Activated CD4-positive, alpha-beta T cell treated with anti-CD3 and anti-CD28 coated beads, Interleukin-2, amount 10 ng/mL, durations not matched to agents 7 days and 5 days (primary cell): Measurements from ENCODE around the gene CLTB. TPM values are rescaled to one million over a fixed set of nuclear protein-coding genes. Genes with fewer than 3 reads are reported as not detected.

Experiments used
- CTCF ChIA-PET: fragments of 350-600 bp; sonication (Branson Sonifier 250); formaldehyde crosslinking; loops from one replicate; lab custom pipeline; 2021; ENCODE audit warnings: antibody characterized with exemption; lab: Charles Lee
- POLR2A ChIA-PET: fragments of 350-600 bp; sonication (Branson Sonifier 250); formaldehyde crosslinking; loops from one replicate; lab custom pipeline; 2021; ENCODE audit warnings: antibody characterized with exemption; lab: Charles Lee
- DNase-seq: peaks from one replicate; pipeline ENCODE4 v3.0.0-alpha.2; 2020
- H3K27ac Mint-ChIP-seq: one replicate; pipeline ENCODE4 v1.8.0; 2021; ENCODE audit warnings: mild to moderate bottlenecking, moderate library complexity, mixed read lengths
- H3K27me3 Mint-ChIP-seq: one replicate; pipeline ENCODE4 v1.8.0; 2021; ENCODE audit warnings: mixed read lengths
- H3K36me3 Mint-ChIP-seq: one replicate; pipeline ENCODE4 v1.8.0; 2021; ENCODE audit warnings: low read depth, mixed read lengths
- H3K4me1 Mint-ChIP-seq: one replicate; pipeline ENCODE4 v1.8.0; 2021; ENCODE audit warnings: mixed read lengths
- H3K4me3 Mint-ChIP-seq: one replicate; pipeline ENCODE4 v1.8.0; 2021; ENCODE audit warnings: mild to moderate bottlenecking, moderate library complexity, mixed read lengths
- H3K9me3 Mint-ChIP-seq: one replicate; pipeline ENCODE4 v1.8.0; 2021; ENCODE audit warnings: mixed read lengths
- total RNA-seq, 2 experiments: library from RNA; stranded (reverse); gene quantifications; one replicate each; pipeline ENCODE4 v1.2.3, GENCODE V29; 2021

The CLTB gene
- total RNA-seq, 2 experiments from 2014 or later: 53.8 to 65.8 TPM

DNA sequence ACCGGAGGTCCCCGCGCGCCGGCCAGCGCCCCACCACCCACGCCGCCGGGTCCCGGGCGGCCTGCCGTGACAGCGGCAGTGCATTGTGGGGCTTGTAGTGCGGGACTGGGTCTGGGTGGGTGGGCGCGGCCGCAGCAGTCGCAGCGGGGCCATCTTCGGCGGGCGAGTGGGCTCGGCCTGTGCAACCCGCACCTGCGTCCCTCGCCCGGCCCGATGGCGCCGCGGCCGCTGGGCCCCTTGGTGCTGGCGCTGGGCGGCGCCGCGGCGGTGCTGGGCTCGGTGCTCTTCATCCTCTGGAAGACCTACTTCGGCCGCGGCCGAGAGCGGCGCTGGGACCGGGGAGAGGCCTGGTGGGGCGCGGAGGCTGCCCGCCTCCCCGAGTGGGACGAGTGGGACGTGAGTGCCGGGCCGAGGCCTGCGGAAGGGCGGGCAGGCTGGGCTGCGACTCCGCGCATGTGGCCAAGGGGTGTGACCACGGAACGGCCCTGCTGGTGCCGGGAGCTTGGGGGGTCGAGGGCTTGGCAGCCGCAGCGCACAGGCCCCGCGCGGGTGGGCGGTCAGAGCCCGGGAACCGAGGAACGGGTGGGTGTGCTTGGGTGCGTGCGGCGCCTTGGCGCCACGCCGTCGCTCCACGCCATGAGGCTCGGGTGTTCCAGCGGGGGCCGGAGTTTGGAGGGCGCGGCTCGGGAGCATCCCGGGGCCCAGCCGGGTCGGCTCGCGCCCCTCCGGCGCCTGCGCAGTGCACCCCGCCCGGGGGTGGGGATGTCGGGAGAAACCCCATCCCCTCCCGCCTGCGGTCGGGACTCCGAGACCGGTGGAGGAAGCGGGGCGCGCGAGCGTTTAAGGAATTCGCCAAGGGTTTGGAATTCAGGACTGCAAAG lies 50.7 kb downstream of the CLTB start, which contains the start of gene ARL10:
Gene ARL10, plus strand, starts transcription at position 137 of the 881 bp plus-strand sequence. Its CDS starts 77 bp downstream, at position 214.
- DNase-seq: peak; percentile 53
- Mint-ChIP-seq H3K36me3 (peaks cover 10% of the 10 kb centered on the region), H3K27ac (peak within 1 kb of the TSS; percentile 91), H3K27me3 (no peaks in the 10 kb centered on the region), H3K9me3 (no peaks in the 10 kb centered on the region), H3K4me3 (peak within 1 kb of the TSS; percentile 71), H3K4me1 (peaks cover 29% of the 10 kb centered on the region)
- ChIA-PET POLR2A (no interaction called here), CTCF (no interaction called here)

DNA sequence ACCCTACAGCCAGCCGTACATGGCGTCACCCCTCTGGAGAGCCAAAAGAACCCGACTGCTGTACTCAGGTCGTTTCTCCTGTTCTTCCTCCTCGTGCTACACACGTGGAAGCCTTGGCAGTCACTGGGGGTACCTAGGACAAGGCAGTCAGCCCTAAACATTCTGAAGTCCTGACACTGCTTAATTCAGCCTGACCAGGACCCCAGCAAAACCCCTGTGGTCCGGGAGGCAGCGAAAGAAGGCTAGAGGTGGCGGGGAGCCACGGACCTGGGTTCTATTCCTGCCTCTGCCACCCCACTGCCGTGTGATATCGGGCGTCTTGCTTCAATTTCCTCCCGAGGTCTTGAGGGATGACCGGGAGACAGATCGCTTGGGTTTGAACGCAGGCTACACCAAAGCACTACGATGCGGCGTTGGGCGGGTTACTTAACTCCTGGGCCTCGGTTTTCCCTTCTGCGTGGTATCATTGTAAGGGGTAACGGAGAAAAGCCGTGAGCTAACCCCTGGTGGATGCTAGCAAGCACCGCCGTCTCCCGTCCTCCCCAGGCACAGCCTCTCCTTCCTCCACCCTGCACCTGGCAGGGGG lies 51.5 kb downstream of the CLTB start:
- Mint-ChIP-seq H3K4me3 (peak overlapping the region; percentile 71), H3K9me3 (no peaks in the 10 kb centered on the region), H3K36me3 (peaks cover 11% of the 10 kb centered on the region), H3K27ac (peak overlapping the region; percentile 50), H3K4me1 (peaks cover 30% of the 10 kb centered on the region), H3K27me3 (no peaks in the 10 kb centered on the region)
- ChIA-PET POLR2A (no interaction called here), CTCF (no interaction called here)
- DNase-seq: no peak

DNA sequence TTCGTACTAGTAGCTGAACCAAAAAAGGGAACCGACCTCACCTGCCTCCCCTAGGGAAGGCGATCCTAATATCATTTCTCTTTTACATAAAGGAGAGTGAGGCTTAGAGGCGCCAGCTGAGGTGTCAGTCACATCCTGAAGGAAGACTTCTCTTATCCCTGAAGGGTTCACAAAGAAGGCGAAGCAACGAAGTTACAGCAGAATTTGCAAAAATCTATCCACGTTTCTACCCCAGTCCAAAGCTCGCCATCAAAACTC lies 54.2 kb downstream of the CLTB start:
- POLR2A ChIA-PET: interaction anchor here (0.7 kb wide), 1 partner anchor 181 kb away, joined by 4 read pairs; no protein-coding TSS in a partner anchor

DNA sequence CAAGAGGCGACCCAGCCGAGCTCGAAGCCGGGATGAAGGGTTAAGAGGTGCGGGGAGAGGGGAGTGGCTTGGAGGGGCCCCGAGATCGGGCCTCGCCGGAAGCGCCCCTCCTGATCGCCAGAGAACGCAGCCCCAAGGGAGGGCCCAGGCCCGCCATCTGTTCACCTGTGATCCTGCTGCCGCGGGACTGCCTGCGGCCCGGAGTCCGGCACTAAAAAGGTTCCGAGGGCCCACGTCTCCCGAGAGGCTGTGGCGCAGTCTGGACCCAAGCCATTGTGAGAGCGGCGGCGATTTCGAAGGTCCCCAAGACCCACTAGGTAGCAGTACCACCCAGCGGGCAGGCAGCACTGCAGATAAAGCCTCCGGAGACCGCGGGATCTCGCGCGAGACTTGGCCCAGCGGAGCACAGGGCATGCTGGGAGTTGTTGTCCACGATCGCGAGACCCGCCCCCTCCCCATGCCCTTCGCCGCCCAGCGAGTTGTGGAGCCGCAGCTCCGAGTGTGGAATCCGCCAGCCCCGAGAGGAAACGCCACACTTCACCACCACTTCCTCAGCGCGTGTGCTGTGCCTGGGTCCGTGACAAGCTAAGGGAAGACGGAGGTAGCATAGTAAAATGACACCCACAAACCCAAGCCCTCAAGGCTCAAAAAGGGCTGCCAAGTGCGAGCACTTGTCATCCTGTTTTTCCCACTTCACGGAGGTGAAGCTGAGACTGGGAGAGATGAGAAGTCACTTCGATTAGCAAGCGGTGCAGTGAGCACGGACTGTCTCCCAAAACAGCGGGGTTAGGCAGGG lies 54.7 kb downstream of the CLTB start, which contains the start of gene KIAA1191:
Gene KIAA1191, minus strand, starts transcription at position 328 of the 796 bp plus-strand sequence. CDS start 2,256 bp downstream, outside the sequence.
- ChIA-PET CTCF (interaction anchor here (0.8 to 2.3 kb wide), 9 partner anchors 8 to 285 kb away, joined by 3 to 8 read pairs (median 3); partner anchors contain the start of genes FAF2 and TSPAN17), POLR2A (interaction anchor here (0.6 to 0.7 kb wide), 2 partner anchors 168 to 182 kb away, joined by 4 to 7 read pairs; no protein-coding TSS in a partner anchor)
- H3K9me3 Mint-ChIP-seq: no peaks in the 10 kb centered on the region
- H3K27me3 Mint-ChIP-seq: no peaks in the 10 kb centered on the region
- DNase-seq: peak; percentile 97
- peaks cover 38% of the 10 kb centered on the region for H3K4me1 Mint-ChIP-seq
- peak within 1 kb of the TSS; percentile 98 for H3K4me3 Mint-ChIP-seq
- H3K36me3 Mint-ChIP-seq: peaks cover 26% of the 10 kb centered on the region
- peak within 1 kb of the TSS; percentile 96 for H3K27ac Mint-ChIP-seq

More for the DNA sequence above, 54.2 kb downstream of the CLTB start:
- no peaks in the 10 kb centered on the region for H3K9me3 Mint-ChIP-seq
- no peak for DNase-seq
- H3K27ac Mint-ChIP-seq: peak overlapping the region; percentile 96
- H3K4me1 Mint-ChIP-seq: peaks cover 39% of the 10 kb centered on the region
- peak overlapping the region; percentile 98 for H3K4me3 Mint-ChIP-seq
- CTCF ChIA-PET: interaction anchor here (0.9 to 2.3 kb wide), 8 partner anchors 8 to 181 kb away, joined by 3 to 8 read pairs (median 4); partner anchors contain the start of gene FAF2
- no peaks in the 10 kb centered on the region for H3K27me3 Mint-ChIP-seq
- H3K36me3 Mint-ChIP-seq: peaks cover 23% of the 10 kb centered on the region

DNA sequence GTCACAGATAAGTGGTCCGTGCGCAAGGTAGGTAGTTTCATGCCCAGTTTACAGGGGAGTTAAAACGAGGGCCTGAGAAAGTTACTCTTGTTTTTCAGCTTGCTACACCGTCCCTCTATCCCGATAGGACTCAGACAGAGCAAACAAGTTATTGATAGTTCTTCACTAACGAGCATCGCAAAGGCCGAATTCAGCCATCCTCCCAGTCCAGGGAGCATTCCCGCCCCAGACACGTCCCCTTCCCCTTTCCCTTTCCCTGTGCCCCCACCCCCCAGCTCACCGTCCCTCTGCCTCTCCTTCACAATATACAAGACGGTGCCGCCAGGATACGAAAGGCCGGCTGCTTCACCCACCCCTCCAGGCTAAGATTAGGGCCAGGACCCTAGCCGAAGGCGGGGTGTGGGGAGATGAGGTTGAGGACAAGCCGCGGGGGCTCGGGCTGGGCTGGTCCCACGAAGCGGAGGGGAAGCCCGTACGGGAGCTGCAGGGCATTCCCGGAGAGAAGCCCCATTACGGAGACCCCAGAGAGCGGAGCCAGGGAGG lies 55.4 kb downstream of the CLTB start:
- peak overlapping the region; percentile 98 for H3K4me3 Mint-ChIP-seq
- CTCF ChIA-PET: interaction anchor here (0.5 to 2.3 kb wide), 5 partner anchors 23 to 286 kb away, joined by 3 to 8 read pairs (median 3); partner anchors contain the start of genes FAF2 and TSPAN17
- peak; percentile 23 for DNase-seq
- POLR2A ChIA-PET: interaction anchor here (0.6 kb wide), 1 partner anchor 169 kb away, joined by 7 read pairs; no protein-coding TSS in a partner anchor
- H3K9me3 Mint-ChIP-seq: no peaks in the 10 kb centered on the region
- H3K27ac Mint-ChIP-seq: peak overlapping the region; percentile 96
- no peaks in the 10 kb centered on the region for H3K27me3 Mint-ChIP-seq
- peaks cover 40% of the 10 kb centered on the region for H3K4me1 Mint-ChIP-seq
- peaks cover 30% of the 10 kb centered on the region for H3K36me3 Mint-ChIP-seq

DNA sequence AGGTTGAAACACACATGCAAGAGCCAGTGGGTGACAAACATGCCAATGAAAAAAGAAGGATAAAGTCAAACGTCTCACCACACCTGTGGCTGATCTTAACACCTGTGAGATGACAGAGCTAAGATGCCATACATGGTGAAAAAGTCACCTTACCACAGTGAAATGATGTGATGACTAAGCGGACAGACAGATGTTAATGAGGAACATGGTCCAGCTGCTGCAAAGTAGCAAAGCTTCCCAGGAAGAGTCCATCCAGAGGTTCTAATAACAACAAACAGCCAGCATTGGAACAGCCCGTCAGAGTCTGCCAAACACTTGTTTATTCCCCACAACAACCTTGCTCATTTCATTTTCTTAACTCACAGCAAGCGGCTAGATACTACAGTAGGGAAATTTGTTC lies 56.7 kb downstream of the CLTB start:
- no peak for DNase-seq
- peak overlapping the region; percentile 64 for H3K4me3 Mint-ChIP-seq
- no peaks in the 10 kb centered on the region for H3K27me3 Mint-ChIP-seq
- CTCF ChIA-PET: interaction anchor here (0.8 to 1.0 kb wide), 2 partner anchors 32 to 42 kb away, joined by 3 to 4 read pairs; no protein-coding TSS in a partner anchor
- H3K27ac Mint-ChIP-seq: peak overlapping the region; percentile 15
- H3K4me1 Mint-ChIP-seq: peaks cover 37% of the 10 kb centered on the region
- peaks cover 34% of the 10 kb centered on the region for H3K36me3 Mint-ChIP-seq
- POLR2A ChIA-PET: no interaction called here
- no peaks in the 10 kb centered on the region for H3K9me3 Mint-ChIP-seq

DNA sequence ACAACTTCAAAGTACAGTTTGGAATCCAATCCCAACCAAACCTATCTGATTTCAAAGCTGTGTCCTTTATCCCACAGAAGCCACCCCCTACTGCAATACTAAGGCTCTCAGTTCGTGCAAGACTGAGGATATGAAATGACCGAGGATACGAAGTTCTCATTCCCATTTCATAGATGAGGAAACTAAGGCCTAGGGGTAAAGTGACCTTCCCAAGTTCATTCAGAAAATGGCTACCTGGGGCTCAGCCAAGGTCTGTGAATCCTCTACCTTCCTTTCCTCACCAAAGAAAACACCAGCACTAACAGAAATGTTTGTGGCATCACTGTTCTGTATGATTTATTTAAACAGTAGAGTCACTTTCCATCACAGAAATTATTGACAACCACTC lies 60.2 kb downstream of the CLTB start:
- H3K4me1 Mint-ChIP-seq: peaks cover 25% of the 10 kb centered on the region
- peaks cover 56% of the 10 kb centered on the region for H3K36me3 Mint-ChIP-seq
- H3K4me3 Mint-ChIP-seq: no peak overlapping the region
- no peak overlapping the region for H3K27ac Mint-ChIP-seq
- ChIA-PET POLR2A (no interaction called here), CTCF (interaction anchor here (0.6 to 1.5 kb wide), 2 partner anchors 22 to 160 kb away, joined by 3 to 7 read pairs; no protein-coding TSS in a partner anchor)
- no peaks in the 10 kb centered on the region for H3K27me3 Mint-ChIP-seq
- DNase-seq: no peak
- H3K9me3 Mint-ChIP-seq: no peaks in the 10 kb centered on the region

DNA sequence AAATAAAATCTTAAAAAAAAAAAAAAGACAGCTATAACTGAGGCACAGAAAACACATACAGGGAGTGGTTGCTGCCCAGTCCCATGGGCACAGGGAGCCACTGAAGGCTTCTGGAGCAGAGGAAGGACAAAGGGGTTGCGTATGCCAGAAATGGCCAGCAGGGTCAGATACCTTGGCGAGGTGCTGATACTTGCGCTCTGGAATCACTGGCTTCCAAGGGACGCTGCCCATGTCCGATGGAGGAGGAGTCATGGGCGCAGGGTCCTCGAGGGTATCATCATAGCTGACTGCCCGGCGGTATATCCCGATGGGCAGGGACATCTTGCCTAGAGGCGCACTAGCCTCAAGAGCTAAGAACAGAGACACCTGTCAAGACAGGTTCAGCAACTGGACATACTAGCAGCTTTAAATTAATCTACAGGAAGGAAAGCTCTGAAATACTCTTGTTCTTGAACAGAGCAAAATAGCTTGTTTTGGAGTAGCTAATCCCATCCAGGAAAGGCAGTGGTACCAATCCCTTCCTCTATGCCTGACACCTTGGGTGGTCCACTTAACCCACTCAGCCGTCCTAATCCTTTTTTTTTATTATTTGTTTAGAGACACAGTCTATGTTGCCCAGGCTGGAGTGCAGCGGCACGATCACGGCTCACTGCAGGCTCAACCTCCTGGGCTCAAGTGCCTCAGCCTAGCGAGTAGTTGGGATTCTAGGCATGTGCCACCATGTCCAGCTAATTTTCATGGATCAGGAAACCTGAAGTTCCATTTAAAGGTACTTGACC lies 60.8 kb downstream of the CLTB start:
- H3K27me3 Mint-ChIP-seq: no peaks in the 10 kb centered on the region
- H3K4me3 Mint-ChIP-seq: no peak overlapping the region
- CTCF ChIA-PET: interaction anchor here (0.6 to 1.5 kb wide), 4 partner anchors 9 to 160 kb away, joined by 3 to 7 read pairs (median 4); no protein-coding TSS in a partner anchor

DNA sequence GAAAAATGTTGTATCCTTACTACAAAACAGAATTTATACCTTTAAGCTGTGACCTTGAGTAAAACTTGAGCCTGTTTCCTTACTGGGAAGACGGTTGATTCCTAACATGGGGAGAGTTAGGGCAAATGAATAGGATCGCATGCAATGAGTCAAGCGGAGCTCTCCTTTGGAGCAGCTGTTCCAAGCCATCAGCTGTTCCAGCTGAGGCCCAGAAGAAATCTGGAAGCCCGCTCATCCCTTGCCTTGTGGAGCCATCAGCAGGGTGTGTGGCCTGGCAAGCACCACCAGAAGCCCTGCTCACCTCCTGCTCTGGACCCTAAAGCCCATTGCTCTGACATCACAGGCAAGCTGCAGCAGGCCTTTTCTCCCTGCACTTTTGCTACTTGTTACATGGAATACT lies 62.8 kb downstream of the CLTB start:
- ChIA-PET CTCF (interaction anchor here (1.0 to 1.5 kb wide), 3 partner anchors 9 to 50 kb away, joined by 3 to 4 read pairs (median 3); no protein-coding TSS in a partner anchor), POLR2A (no interaction called here)
- Mint-ChIP-seq H3K4me1 (peaks cover 19% of the 10 kb centered on the region), H3K27ac (no peak overlapping the region), H3K36me3 (peaks cover 70% of the 10 kb centered on the region), H3K27me3 (no peaks in the 10 kb centered on the region), H3K9me3 (no peaks in the 10 kb centered on the region), H3K4me3 (no peak overlapping the region)
- DNase-seq: no peak

More for the DNA sequence above, 60.8 kb downstream of the CLTB start:
- POLR2A ChIA-PET: interaction anchor here (0.6 kb wide), 1 partner anchor 748 kb away, joined by 3 read pairs; no protein-coding TSS in a partner anchor
- no peak overlapping the region for H3K27ac Mint-ChIP-seq
- peaks cover 59% of the 10 kb centered on the region for H3K36me3 Mint-ChIP-seq
- H3K9me3 Mint-ChIP-seq: no peaks in the 10 kb centered on the region
- DNase-seq: no peak
- H3K4me1 Mint-ChIP-seq: peaks cover 25% of the 10 kb centered on the region

DNA sequence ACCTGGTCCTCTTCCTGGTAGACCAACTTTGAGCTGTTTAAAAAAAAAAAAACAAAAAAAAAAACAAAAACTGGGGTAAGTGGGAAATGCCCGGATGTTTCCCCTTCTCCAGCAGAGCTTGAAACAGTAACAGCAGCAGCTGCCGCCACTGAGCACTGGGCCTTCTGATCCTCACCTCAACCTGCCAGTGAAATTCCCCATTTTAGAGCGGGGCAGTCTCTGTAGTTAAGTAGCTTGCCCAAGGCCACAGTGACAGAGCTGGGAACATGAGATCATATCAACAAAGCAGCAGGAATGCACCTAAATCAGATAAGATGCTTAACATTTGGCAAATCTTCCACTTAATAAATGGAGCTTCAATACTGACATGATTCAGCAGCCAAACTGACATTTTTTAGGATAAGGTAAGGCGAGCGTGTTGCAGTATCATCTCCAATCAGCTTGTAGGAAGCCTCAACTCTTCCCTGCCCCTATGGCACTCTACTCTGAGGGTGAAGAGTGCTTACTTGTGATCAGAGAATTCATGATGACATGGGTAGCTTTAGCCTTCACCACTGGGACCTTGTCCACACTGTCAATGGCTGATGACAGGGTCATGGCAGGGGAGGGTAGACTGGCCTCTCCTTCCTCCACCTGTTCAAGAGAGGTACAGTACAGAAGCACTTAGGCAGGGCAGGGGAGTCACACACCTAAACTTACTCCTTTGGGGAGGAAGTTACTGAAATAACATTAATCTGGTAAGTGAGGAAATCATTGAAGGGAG lies 64.0 kb downstream of the CLTB start:
- ChIA-PET CTCF (interaction anchor here (0.6 kb wide), 2 partner anchors 23 to 80 kb away, joined by 3 to 4 read pairs; no protein-coding TSS in a partner anchor), POLR2A (interaction anchor here (0.7 kb wide), 1 partner anchor 353 kb away, joined by 3 read pairs; no protein-coding TSS in a partner anchor)
- Mint-ChIP-seq H3K9me3 (no peaks in the 10 kb centered on the region), H3K4me1 (peaks cover 10% of the 10 kb centered on the region), H3K27me3 (no peaks in the 10 kb centered on the region), H3K36me3 (peaks cover 70% of the 10 kb centered on the region), H3K4me3 (no peak overlapping the region), H3K27ac (peak overlapping the region; percentile 15)
- DNase-seq: no peak
